ENCODE results near the gene CDC7.

- TF ChIP-seq CTCF (IDR thresholded peaks at IDR 0.05) (no peak), POLR2A (IDR thresholded peaks at IDR 0.05) (no peak)
Measured at GRCh38 chr1:91503975-91504530, 3.4 kb downstream of the CDC7 start.
